ENCODE results near the gene POLR3C.
A peak's percentile ranks its signal among the peaks of the same experiment; 100 is the strongest.

Gene POLR3C

DNA sequence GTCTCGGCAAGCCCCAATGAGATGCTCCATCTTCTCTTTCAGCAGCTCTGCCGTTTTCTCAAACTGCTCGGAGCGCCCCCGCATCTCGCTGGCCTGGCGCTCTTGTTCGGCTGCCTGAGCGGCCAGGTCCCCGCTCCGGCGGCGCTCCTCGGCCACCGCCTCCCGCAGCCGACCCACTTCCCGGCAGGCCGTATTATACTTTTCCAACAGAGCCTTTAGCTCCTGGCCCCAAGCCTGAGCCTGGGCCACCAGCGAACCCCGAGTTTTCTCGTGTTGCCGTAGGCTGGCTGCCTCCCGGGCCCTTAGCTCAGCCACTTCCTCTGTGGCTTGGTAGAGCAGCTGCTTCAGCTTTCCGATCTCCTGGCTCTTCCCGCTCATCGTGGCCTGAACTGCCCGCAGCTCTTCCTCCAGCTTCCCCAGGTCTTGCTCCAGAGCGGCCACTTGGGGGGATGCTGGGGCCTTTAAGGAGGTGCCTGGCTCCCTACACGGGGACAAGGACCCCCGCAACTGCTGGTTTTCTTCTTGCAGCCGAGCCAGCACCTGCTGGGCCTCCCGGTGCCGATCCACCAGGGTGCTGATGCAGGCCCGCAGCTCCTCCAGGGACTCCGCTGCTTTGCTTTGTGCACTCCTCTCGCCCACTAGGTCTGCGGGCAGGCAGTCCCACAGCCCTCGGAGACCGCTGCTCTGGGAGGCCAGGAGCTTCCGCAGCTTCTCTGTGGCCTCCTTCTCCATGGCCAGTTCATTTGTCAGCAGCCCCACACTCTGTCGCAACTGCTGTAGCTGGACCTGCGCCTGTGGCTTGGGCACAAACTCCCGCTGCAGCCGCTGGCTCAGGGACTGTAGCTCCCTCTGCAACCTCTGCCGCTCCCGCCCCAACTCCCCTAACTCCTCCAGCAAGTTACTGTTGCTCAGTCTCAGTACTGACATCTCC, 48.3 kb downstream of the POLR3C start:
- peak; percentile 49 for DNase-seq

DNA sequence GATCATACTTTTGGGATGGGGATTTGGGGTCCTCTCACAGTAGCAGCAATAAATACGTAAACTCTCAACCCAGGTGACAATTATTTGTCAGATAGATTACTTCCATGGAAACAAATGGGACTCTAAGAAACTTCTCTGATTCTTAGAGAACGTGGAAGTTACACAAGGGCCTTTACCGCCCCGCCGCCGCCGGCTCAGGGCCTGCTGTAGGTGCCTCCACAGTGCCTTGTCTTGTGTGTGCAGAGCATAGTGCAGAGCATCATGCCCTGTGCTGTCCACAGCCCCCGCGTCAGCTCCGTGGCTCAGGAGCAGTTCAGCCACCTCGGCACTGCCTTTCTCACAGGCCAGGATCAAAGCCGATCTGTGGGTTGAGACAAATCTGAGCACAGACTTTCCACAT, 50.6 kb downstream of the POLR3C start:
- DNase-seq: no peak

DNA sequence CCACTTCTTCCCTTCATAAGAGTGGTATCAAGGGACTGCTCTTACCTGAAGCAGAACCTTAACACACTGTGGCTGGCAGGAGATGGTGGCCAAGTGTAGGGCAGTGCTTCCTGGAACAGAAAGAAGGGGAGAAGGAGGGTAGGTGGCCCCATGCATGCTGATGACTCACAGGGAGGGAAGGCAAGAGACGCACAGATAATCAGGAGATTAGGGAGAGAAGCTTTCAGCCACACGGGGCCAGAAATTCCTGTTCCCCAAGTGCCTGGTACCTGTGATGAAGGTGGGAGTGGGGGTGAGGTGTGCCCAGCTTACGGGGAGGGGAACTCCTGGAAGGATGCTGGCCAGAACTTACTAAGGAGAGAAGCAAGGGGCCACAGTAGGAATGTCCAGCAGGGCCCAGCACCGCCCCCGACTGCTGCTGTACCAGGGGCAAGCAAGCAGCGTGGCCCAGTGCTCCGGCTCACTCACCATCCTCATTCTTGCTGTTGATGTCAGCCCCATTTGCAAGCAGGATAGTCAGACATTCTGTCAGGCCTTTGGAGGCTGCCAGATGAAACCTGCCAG, 54.0 kb downstream of the POLR3C start:
- no peak for DNase-seq

DNA sequence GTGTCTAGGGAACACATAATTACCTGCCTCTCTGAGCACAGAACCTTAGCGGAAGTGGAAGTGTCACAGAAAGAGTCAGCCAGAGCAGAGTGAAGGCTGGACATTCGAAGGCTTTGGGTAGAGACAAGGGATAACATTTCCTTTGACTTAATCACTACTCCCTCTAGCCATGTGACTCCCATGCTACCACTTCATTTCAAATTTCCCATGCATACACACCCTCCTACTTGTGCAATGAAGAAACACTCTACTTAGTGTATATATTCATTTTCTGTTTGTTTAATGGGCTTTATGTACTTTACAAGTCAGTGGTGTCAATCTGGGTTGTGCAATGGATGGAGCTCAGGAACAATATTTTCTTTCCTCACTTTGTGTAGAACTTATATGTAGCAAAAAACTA, 54.7 kb downstream of the POLR3C start:
- no peak for DNase-seq

DNA sequence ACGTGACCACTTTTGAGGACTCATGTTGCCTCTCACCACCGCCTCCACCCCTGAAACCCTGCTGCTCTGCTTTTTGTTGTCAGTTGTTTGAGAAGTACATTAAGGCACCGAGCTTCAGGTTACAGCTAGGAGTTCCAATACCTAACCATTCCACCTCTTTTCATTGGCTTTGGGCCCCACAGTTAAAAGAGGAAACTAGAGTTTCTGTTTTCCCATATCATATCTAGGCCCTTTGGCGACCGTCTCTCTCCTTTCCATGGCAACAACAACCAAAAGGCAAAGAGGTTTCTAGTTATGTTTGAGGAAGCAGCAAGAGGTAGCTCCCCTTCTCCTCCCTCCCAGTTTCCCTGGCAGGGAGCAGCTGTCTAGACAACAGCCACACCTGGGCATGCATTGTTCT, 55.8 kb downstream of the POLR3C start:
- no peak for DNase-seq

DNA sequence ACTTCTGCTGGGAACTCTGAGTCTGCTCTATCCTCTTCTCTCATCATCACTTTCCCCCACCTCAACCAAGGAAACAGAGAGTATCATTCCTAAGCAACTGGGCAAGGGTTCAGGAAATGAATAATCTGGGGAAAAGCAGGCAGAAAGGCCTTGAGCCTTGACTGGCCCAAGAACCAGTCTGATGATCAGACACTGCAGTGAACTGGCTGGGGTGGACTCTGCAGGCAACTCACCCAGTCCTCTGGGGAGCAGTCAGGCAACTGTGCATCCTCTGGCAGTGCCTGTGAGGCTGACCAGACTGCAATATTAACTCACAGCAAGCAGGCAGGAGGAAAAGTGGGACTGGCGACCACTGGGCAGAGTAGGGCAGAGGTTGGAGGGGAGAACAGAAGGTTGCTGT, 60.7 kb downstream of the POLR3C start:
- no peak for DNase-seq

DNA sequence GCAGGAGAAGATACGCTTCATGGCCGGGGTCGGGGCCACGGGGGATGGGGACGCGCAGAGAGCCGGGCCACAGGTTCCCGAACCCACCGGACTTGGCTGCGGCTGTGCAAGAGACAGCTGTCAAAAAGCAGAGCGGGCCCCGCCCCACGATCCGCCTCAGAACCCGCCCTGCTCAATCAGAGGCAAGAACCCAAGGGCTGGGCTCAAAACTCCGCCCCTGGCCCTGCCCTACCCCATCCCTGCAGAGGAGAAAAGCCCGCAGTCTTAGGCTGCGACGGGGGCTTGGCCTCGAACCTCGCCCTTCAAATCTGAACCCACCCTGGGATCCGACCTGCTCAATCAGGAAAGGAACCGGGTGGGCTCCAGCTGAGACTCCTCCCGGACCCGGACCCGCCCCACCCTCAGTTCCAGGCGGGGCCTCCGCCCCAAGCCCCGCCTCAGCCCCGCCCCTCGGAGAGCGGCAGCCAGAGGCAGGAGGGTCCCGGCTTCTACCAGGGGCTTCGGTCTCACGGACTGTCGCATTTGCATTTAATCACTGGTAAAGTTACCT, 61.8 kb downstream of the POLR3C start, which contains the start of gene ANKRD35:
TSS of gene ANKRD35 (minus strand) at position 129 of the 550 bp plus-strand sequence. CDS start at position 21, 108 bp downstream.
- peak; percentile 90 for DNase-seq

DNA sequence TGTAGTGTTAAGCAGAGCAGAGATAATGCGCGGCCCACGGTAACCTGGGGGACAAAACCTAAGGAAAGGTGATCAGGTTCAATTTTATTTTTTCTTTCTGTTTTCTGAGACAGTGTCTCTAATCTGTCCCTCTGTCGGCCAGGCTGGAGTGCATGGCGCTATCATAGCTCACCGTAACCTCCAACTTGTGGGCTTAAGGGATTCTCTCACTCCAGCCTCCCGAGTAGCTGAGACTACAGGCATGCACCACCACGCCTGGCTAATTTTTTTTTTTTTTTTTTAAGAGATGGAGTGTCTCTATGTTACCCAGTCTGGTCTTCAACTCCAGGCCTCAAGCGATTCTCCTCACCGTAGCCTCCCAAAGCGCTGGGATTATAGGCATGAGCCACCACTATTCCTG, 62.4 kb downstream of the POLR3C start:
- DNase-seq: no peak

DNA sequence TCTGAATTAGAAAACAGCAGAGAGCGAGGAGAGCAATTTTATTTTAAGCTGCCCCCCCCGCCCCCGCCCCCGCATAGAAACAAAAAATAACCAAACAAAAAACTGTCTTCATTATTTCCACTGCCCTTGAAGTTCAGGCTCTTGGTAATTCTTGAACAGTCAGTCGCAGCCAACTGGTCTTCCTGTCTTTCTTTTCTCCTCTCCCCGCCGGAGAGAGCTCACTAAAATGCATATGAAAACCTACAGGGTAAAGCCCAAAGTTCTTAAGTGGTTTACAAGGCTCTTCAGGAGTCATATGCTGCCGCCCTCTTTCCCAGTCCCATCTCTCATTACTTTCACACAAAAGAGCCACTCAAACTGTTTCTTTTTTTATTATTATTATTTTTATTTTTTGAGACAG, 62.8 kb downstream of the POLR3C start:
- no peak for DNase-seq

DNA sequence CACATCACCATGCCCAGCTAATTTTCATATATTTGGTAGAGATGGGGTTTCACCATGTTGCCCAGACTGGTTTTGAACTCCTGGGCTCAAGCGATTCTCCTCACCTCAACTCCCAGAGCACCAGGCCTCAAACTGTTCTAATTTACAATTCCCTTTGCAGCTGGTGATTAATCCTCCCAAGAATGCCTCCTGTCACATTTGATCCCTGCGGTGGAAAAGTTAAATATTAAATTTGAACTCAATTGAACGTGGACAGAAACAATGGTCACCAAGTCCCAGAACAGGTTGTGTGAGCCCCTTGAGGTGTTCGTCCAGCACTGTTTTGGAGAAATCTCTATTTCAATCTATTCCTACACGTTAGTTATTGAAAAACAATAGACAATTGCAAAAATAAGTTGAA, 63.6 kb downstream of the POLR3C start:
- DNase-seq: no peak

DNA sequence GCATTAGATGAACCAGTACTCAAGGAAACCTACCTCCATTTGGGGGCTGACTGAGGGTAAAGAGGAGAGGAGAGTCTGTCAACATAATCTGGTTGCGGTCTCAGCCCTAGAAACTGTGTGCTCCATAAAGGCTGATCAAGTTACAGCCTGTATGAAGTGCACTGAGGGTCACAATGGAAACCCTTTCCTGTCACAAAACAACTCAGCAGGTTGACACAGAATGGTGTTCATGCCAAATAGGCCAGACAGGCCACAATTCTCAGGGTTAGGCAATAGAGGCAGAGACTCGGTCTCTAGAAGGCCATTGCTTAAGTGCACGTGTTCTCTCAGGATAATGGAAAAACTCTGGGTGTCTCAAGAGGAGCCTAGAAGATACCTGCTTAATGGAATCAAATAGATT, 65.7 kb downstream of the POLR3C start:
- DNase-seq: no peak

DNA sequence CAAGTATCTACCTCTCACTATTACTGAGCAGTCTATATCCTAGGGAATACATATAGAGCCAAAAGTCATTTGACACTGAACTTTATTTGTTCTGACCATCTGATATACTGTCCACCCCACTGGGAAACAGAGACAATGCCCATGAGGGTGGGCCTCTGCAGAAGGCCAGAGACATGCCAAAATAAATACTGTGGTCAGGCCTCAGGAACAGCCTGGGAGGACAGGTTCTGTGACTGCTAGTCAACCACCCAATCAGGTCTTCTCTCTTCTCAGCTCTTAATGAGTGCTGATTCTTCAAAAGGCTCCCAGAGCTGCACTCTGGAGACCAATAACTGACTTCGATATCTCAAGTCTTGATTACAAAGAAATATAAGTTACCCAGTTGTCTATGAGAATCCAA, 67.1 kb downstream of the POLR3C start:
- DNase-seq: no peak

DNA sequence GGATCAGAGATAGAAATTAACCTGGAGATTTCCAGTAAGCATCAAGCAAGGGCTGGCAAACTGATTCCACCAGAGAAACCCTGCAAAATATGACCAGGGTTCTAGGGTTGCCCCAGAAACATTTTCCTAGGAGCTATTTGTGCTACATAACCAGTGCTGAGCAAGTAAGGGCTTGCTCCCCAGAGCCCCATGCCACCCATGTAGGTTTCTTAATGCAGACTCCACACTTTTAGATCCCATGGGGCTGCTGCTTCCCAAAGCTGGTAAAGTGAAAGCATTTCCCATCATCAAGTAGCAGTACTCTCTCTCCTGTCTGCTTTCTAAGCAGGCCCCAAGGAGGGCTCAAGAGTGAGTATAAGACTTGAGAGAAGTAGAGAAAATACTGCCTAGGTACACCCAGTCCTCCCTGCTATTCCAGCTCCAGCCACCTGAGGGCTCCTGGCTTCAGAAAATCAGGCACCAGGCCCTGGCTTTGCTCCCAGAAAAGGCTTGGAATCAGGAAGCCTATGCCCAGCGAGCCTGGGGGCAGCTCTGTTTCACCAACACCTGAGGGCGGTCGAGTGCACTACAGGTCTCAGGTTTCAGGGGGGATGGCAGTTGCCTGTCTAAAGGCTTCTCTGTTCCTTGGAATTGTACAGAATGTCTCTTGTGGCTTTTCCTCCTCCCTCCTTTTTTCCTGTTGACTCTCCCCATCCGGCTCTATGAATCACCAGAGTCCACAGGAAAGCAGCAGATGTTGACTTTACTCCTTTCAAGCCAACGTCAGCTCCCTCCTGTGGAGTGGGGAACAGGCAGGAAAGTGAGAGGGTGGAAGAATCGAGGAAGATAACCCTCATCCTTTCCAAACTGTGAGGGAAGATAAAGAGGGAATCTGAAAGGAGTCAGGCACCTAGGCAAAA, 67.8 kb downstream of the POLR3C start:
- DNase-seq: peak; percentile 51

DNA sequence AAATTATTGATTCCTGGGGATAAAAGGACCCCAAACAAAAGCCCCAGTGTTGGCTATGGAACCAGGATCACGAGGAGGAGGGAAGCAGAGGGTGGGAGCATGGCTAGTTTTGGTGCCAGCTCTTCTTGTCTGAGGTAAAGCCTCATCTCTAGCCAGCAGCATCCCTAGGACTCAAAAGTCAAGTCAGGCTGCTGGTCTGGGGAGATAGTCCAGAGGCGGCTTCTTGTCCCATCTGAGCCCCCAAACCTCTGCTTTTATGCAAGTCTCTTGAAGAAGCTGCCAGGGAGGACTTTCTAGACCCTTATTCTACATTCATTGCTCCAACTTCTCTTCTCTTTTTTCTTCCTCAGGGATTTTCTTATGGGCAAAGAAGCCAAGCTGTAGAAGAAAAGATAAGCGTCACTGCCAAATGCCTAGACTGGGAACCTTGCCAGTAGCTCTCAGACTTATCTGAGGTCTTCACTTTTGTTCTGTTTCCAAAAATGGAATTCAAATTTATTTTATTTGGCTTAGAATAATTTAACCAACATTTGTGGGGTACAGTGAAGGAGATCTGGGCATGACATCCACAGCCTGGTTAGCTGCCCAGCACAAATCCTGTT, 68.6 kb downstream of the POLR3C start:
- no peak for DNase-seq

DNA sequence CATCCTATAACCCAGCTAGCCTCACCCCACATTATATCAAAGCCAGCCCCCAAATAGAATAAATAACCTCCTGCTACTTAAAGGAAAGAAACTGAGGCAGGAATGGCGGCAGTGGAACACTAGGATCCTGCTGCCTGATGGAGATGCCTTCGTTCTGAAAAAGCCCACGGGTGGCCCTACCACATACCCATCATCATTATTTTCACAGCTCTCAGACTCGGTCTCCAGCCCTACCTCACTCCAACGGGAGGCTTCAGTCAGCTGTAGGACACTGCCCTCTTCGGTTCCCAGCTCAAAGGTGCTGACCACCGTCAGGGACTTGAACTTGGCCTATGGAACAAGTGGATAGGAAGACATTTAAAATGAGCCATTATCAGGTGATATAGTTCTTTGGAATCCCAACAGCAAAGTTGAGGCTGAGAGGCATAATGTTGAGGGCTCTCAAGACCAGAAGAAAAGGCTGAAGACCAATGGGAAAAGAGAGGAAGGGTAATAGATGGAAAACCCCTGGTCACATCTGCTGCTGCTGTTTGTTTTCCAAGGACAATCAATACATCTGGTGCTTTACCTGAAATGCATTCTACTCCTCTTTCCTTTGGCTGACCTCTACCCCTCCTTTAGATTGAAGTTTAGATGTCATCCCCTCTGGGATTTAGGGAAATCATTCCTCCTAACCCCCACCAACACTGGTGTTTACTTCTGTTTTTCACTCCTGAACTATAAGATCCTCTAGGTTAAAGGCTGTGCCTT, 69.5 kb downstream of the POLR3C start:
- DNase-seq: no peak
